Common myeloid progenitor, CD34-positive (primary cell): ENCODE measurements around the gene BLOC1S5.
A peak's percentile ranks its signal among the peaks of the same experiment; 100 is the strongest.

Experiments used
- CTCF ChIA-PET: fragments of 350-600 bp; sonication (Branson Sonifier 250); formaldehyde crosslinking; loops from one replicate; lab custom pipeline; 2021; ENCODE audit warnings: antibody characterized with exemption; lab: Charles Lee
- POLR2A ChIA-PET: fragments of 350-600 bp; sonication (Branson Sonifier 250); formaldehyde crosslinking; loops from one replicate; lab custom pipeline; 2021; ENCODE audit warnings: antibody characterized with exemption; lab: Charles Lee
- DNase-seq, 3 donors: peaks; one replicate each; pipeline versions ENCODE4 v3.0.0 to v3.0.0-alpha.2; 2013
- H3K27ac ChIP-seq, 2 experiments: 1 replicate in 1 of 2; 2 replicates in 1 of 2; pipeline ENCODE4 v1.7.0; 2013; ENCODE audit warnings: inconsistent platforms in 2 of 2, low read length in 2 of 2, mild to moderate bottlenecking in 2 of 2, low read depth in 1 of 2, moderate library complexity in 1 of 2; ENCODE audit not compliant: severe bottlenecking in 2 of 2, insufficient read depth in 1 of 2, poor library complexity in 1 of 2
- H3K27me3 ChIP-seq, 5 experiments: replicated peaks in 2 of 5; 1 replicate in 3 of 5; 2 replicates in 2 of 5; pipeline versions ENCODE4 v1.6.1 to v1.7.0; 2013; ENCODE audit warnings: low read length in 4 of 5, mild to moderate bottlenecking in 2 of 5, moderate library complexity in 2 of 5, inconsistent platforms in 1 of 5; ENCODE audit not compliant: insufficient read depth in 5 of 5, control insufficient read depth in 4 of 5
- H3K36me3 ChIP-seq, 4 experiments: 1 replicate in 2 of 4; 2 replicates in 2 of 4; pipeline versions ENCODE4 v1.6.1 to v1.7.0; 2013; ENCODE audit warnings: low read length in 3 of 4, control low read depth in 1 of 4, mild to moderate bottlenecking in 1 of 4; ENCODE audit not compliant: control insufficient read depth in 4 of 4, insufficient read depth in 4 of 4
- H3K4me1 ChIP-seq, 4 experiments: 1 replicate in 3 of 4; 2 replicates in 1 of 4; pipeline versions ENCODE4 v1.6.1 to v1.7.1; 2013; ENCODE audit warnings: low read length in 3 of 4, mild to moderate bottlenecking in 3 of 4, control low read depth in 1 of 4, inconsistent platforms in 1 of 4, moderate library complexity in 1 of 4; ENCODE audit not compliant: control insufficient read depth in 4 of 4, insufficient read depth in 4 of 4; ENCODE audit errors: control extremely low read depth in 1 of 4
- H3K4me3 ChIP-seq, 7 experiments: 1 replicate in 4 of 7; 2 replicates in 3 of 7; pipeline versions ENCODE4 v1.5.1 to v1.7.0; 2013; ENCODE audit warnings: mild to moderate bottlenecking in 7 of 7, low read length in 6 of 7, moderate library complexity in 6 of 7, inconsistent platforms in 2 of 7, low read depth in 2 of 7, control low read depth in 1 of 7; ENCODE audit not compliant: insufficient read depth in 4 of 7, control insufficient read depth in 1 of 7; ENCODE audit errors: extremely low read depth in 1 of 7
- H3K9me3 ChIP-seq, 5 experiments: 1 replicate in 4 of 5; 2 replicates in 1 of 5; pipeline versions ENCODE4 v1.6.1 to v1.7.1; 2013; ENCODE audit warnings: low read length in 4 of 5, mild to moderate bottlenecking in 2 of 5, inconsistent platforms in 1 of 5, low read depth in 1 of 5, moderate library complexity in 1 of 5; ENCODE audit not compliant: control insufficient read depth in 4 of 5, insufficient read depth in 2 of 5; ENCODE audit errors: control extremely low read depth in 1 of 5
- WGBS: methylation state at CpG from one replicate; pipeline ENCODE4 v1.1.5; 2013; ENCODE audit not compliant: insufficient coverage; 5-methylcytosine and 5-hydroxymethylcytosine counted together

BLOC1S5 gene

GRCh38 chr6:8014947-8015346 lies 49.2 kb downstream of the BLOC1S5 start:
- WGBS: 100% methylated on average over 3 of the region's 3 CpGs
- no peaks in the 10 kb centered on the region for H3K9me3 ChIP-seq
- H3K4me1 ChIP-seq: no peaks in the 10 kb centered on the region
- DNase-seq: no peak
- no peak overlapping the region for H3K4me3 ChIP-seq
- H3K36me3 ChIP-seq: peaks cover 2 to 20% (median 7%) of the 10 kb centered on the region in 4 experiments
- POLR2A ChIA-PET: no interaction called here
- H3K27me3 ChIP-seq: no peaks in the 10 kb centered on the region
- H3K27ac ChIP-seq: no peak overlapping the region
- CTCF ChIA-PET: interaction anchor here (0.9 to 1.7 kb wide), 3 partner anchors 8 to 293 kb away, joined by 3 to 5 read pairs (median 5); no protein-coding TSS in a partner anchor

- H3K27ac ChIP-seq: no peak overlapping the region
- H3K4me3 ChIP-seq: no peak overlapping the region
- 90% methylated on average over 2 of the region's 3 CpGs for WGBS
- POLR2A ChIA-PET: no interaction called here
- H3K4me1 ChIP-seq: no peaks in the 10 kb centered on the region
- H3K9me3 ChIP-seq: no peaks in the 10 kb centered on the region
- no peak for DNase-seq
- CTCF ChIA-PET: interaction anchor here (0.7 to 1.5 kb wide), 3 partner anchors 21 to 292 kb away, joined by 3 read pairs; no protein-coding TSS in a partner anchor
- H3K36me3 ChIP-seq: peaks cover 0 to 20% (median 7%) of the 10 kb centered on the region in 4 experiments
- H3K27me3 ChIP-seq: no peaks in the 10 kb centered on the region
Observed at GRCh38 chr6:8013763-8014162, 50.4 kb downstream of the BLOC1S5 start.

GRCh38 chr6:8006208-8006607 lies 58.0 kb downstream of the BLOC1S5 start:
- ChIA-PET POLR2A (interaction anchor here (1.0 kb wide), 1 partner anchor 347 kb away, joined by 5 read pairs; no protein-coding TSS in a partner anchor), CTCF (interaction anchor here (0.6 to 1.9 kb wide), 21 partner anchors 9 to 731 kb away, joined by 3 to 11 read pairs (median 4); partner anchors contain the start of gene BMP6)
- no peaks in the 10 kb centered on the region for H3K4me1 ChIP-seq
- H3K27me3 ChIP-seq: no peaks in the 10 kb centered on the region
- no CpG with 5 or more reads among the region's 1 CpG for WGBS
- H3K36me3 ChIP-seq: no peaks in the 10 kb centered on the region
- DNase-seq: peak; percentile 54 to 71 (median 66)
- H3K27ac ChIP-seq: no peak overlapping the region
- no peaks in the 10 kb centered on the region for H3K9me3 ChIP-seq
- no peak overlapping the region for H3K4me3 ChIP-seq

GRCh38 chr6:8005136-8005535 lies 59.1 kb downstream of the BLOC1S5 start:
- ChIA-PET POLR2A (no interaction called here), CTCF (interaction anchor here (0.5 to 3.0 kb wide), 15 partner anchors 9 to 686 kb away, joined by 3 to 26 read pairs (median 5); partner anchors contain the start of gene BMP6)
- Histone ChIP-seq H3K4me3 (no peak overlapping the region), H3K36me3 (no peaks in the 10 kb centered on the region), H3K27ac (no peak overlapping the region), H3K4me1 (no peaks in the 10 kb centered on the region), H3K27me3 (no peaks in the 10 kb centered on the region), H3K9me3 (no peaks in the 10 kb centered on the region)
- WGBS: no CpG with 5 or more reads among the region's 4 CpGs
- no peak for DNase-seq

GRCh38 chr6:8000636-8001035 lies 63.6 kb downstream of the BLOC1S5 start:
- Histone ChIP-seq H3K9me3 (no peaks in the 10 kb centered on the region), H3K4me1 (no peaks in the 10 kb centered on the region), H3K4me3 (no peak overlapping the region), H3K27ac (no peak overlapping the region), H3K36me3 (no peaks in the 10 kb centered on the region), H3K27me3 (no peaks in the 10 kb centered on the region)
- CTCF ChIA-PET: interaction anchor here (0.7 to 1.7 kb wide), 4 partner anchors 8 to 278 kb away, joined by 3 to 12 read pairs (median 4); no protein-coding TSS in a partner anchor
- POLR2A ChIA-PET: no interaction called here
- no CpG with 5 or more reads among the region's 1 CpG for WGBS
- DNase-seq: no peak

GRCh38 chr6:8000188-8000596 lies 64.0 kb downstream of the BLOC1S5 start:
- WGBS: 100% methylated on average over 2 of the region's 4 CpGs
- no peak for DNase-seq
- ChIA-PET POLR2A (no interaction called here), CTCF (interaction anchor here (1.4 to 1.7 kb wide), 3 partner anchors 8 to 277 kb away, joined by 3 to 12 read pairs (median 5); no protein-coding TSS in a partner anchor)
- H3K36me3 ChIP-seq: no peaks in the 10 kb centered on the region
- no peaks in the 10 kb centered on the region for H3K4me1 ChIP-seq
- H3K9me3 ChIP-seq: no peaks in the 10 kb centered on the region
- H3K4me3 ChIP-seq: no peak overlapping the region
- no peak overlapping the region for H3K27ac ChIP-seq
- H3K27me3 ChIP-seq: no peaks in the 10 kb centered on the region

- POLR2A ChIA-PET: no interaction called here
- no peaks in the 10 kb centered on the region for H3K27me3 ChIP-seq
- CTCF ChIA-PET: no interaction called here
- no peak overlapping the region for H3K27ac ChIP-seq
- no peak for DNase-seq
- no peaks in the 10 kb centered on the region for H3K9me3 ChIP-seq
- H3K4me3 ChIP-seq: no peak overlapping the region
- WGBS: no CpG with 5 or more reads among the region's 3 CpGs
- no peaks in the 10 kb centered on the region for H3K4me1 ChIP-seq
- H3K36me3 ChIP-seq: no peaks in the 10 kb centered on the region
Observed at GRCh38 chr6:7999201-7999600, 65.0 kb downstream of the BLOC1S5 start.
